Nephron progenitor cell (in vitro differentiated cells): ENCODE results near the gene ZC3H12A.
A peak's percentile ranks its signal among the peaks of the same experiment; 100 is the strongest.

Experiments
- DNase-seq: peaks from one replicate; pipeline ENCODE4 v3.0.0; 2021
- H3K27ac Mint-ChIP-seq: 2 replicates; pipeline ENCODE4 v1.8.0; 2021; ENCODE audit warnings: mild to moderate bottlenecking, moderate library complexity, mixed read lengths
- H3K27me3 Mint-ChIP-seq: 2 replicates; pipeline ENCODE4 v1.8.0; 2021; ENCODE audit warnings: mild to moderate bottlenecking, low read depth, mixed read lengths; ENCODE audit not compliant: poor library complexity
- H3K36me3 Mint-ChIP-seq: 2 replicates; pipeline ENCODE4 v1.8.0; 2021; ENCODE audit warnings: low read depth, mixed read lengths
- H3K4me1 Mint-ChIP-seq: 2 replicates; pipeline ENCODE4 v1.8.0; 2021; ENCODE audit warnings: mixed read lengths
- H3K4me3 Mint-ChIP-seq: 2 replicates; pipeline ENCODE4 v1.8.0; 2021; ENCODE audit warnings: mild to moderate bottlenecking, moderate library complexity, mixed read lengths
- H3K9me3 Mint-ChIP-seq: 2 replicates; pipeline ENCODE4 v1.8.0; 2021; ENCODE audit warnings: mild to moderate bottlenecking, moderate library complexity, mixed read lengths
- TF ChIP-seq, protein P1 (sequence below): fragments of 200-600 bp; sonication (generic); IDR thresholded peaks from 2 replicates; pipeline ENCODE4 v1.5.0; 2021; ENCODE audit warnings: antibody characterized with exemption

Gene ZC3H12A

GRCh38 chr1:37477946-37478345 lies 3.6 kb downstream of the ZC3H12A start:
- H3K27me3 Mint-ChIP-seq: peaks cover 22% of the 10 kb centered on the region
- no peak for DNase-seq

DNA sequence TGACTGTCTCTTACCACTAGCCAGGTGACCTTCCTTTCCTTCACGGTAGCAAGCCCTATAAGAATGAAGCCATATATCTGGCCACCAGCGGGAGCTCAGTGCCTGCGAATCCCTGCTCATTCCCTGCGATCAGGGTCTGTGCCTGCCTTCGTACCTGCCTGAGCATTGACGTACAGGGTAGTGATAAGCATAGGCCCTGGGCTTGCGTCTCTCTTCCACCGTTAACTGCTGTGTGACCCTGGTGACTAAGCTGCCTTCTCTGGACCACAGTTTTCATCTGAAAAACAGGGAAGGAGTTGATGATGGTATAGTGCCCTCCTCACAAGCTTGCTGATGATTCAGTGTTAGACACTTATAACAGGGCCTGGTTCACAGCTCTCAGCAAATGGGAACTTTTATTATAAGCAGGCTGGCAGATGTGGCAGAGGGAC lies 4.1 kb downstream of the ZC3H12A start:
- no peaks in the 10 kb centered on the region for H3K36me3 Mint-ChIP-seq
- peaks cover 40% of the 10 kb centered on the region for H3K4me1 Mint-ChIP-seq
- peaks cover 17% of the 10 kb centered on the region for H3K27me3 Mint-ChIP-seq
- no peaks in the 10 kb centered on the region for H3K9me3 Mint-ChIP-seq
- TF ChIP-seq, protein P1, sequence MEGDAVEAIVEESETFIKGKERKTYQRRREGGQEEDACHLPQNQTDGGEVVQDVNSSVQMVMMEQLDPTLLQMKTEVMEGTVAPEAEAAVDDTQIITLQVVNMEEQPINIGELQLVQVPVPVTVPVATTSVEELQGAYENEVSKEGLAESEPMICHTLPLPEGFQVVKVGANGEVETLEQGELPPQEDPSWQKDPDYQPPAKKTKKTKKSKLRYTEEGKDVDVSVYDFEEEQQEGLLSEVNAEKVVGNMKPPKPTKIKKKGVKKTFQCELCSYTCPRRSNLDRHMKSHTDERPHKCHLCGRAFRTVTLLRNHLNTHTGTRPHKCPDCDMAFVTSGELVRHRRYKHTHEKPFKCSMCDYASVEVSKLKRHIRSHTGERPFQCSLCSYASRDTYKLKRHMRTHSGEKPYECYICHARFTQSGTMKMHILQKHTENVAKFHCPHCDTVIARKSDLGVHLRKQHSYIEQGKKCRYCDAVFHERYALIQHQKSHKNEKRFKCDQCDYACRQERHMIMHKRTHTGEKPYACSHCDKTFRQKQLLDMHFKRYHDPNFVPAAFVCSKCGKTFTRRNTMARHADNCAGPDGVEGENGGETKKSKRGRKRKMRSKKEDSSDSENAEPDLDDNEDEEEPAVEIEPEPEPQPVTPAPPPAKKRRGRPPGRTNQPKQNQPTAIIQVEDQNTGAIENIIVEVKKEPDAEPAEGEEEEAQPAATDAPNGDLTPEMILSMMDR: no peak
- H3K4me3 Mint-ChIP-seq: no peak overlapping the region
- H3K27ac Mint-ChIP-seq: no peak overlapping the region
- DNase-seq: no peak

More at GRCh38 chr1:37477946-37478345, 3.6 kb downstream of the ZC3H12A start:
- Mint-ChIP-seq H3K36me3 (no peaks in the 10 kb centered on the region), H3K9me3 (no peaks in the 10 kb centered on the region), H3K4me3 (peak overlapping the region; percentile 23), H3K4me1 (peaks cover 43% of the 10 kb centered on the region), H3K27ac (no peak overlapping the region)
- TF ChIP-seq, protein P1: no peak

DNA sequence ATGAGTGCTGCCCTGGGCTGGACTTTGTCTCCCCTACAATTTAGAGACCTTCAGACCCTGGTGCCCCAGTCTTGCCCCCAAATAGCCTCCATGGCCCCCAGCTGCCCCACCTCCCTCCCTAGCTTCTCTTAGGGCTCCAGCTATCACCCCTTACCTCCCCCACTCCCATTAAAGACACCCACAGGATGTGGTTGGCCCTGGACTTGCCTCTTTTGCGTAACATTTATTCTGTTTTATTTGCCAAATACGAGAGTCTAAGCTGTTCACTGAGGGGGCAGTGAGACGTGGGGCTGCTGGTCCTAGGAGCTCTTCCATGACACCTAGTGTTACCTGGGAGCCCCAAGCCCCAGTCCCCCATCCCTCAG lies 4.5 kb downstream of the ZC3H12A start:
- H3K4me3 Mint-ChIP-seq: no peak overlapping the region
- no peak overlapping the region for H3K27ac Mint-ChIP-seq
- H3K36me3 Mint-ChIP-seq: peaks cover under 1% of the 10 kb centered on the region
- H3K4me1 Mint-ChIP-seq: peaks cover 36% of the 10 kb centered on the region
- DNase-seq: no peak
- peaks cover 13% of the 10 kb centered on the region for H3K27me3 Mint-ChIP-seq
- TF ChIP-seq, protein P1: no peak
- no peaks in the 10 kb centered on the region for H3K9me3 Mint-ChIP-seq

- no peak for DNase-seq
- no peak overlapping the region for H3K4me3 Mint-ChIP-seq
- peaks cover 34% of the 10 kb centered on the region for H3K4me1 Mint-ChIP-seq
- H3K27me3 Mint-ChIP-seq: peaks cover 10% of the 10 kb centered on the region
- H3K9me3 Mint-ChIP-seq: no peaks in the 10 kb centered on the region
- peaks cover 5% of the 10 kb centered on the region for H3K36me3 Mint-ChIP-seq
- H3K27ac Mint-ChIP-seq: peak overlapping the region; percentile 94
- TF ChIP-seq, protein P1: no peak
These were observed 5.1 kb downstream of the ZC3H12A start for GRCh38 chr1:37479255-37480124.

- Mint-ChIP-seq H3K27ac (no peak overlapping the region), H3K9me3 (no peaks in the 10 kb centered on the region), H3K4me3 (no peak overlapping the region), H3K27me3 (peaks cover 7% of the 10 kb centered on the region), H3K4me1 (peaks cover 33% of the 10 kb centered on the region), H3K36me3 (peaks cover 5% of the 10 kb centered on the region)
- DNase-seq: no peak
- TF ChIP-seq, protein P1: no peak
These were observed 5.7 kb downstream of the ZC3H12A start for GRCh38 chr1:37480125-37480466.
